HG03439 (cell line): ENCODE data around the gene ZFYVE19.
"Not testable (repeated sequence)": the region's sequence is repeated elsewhere in the genome, so short reads cannot be mapped to it uniquely, and the experiment has no call there.

Experiments used
- ATAC-seq: cut with Tn5 transposase; IDR thresholded peaks from one replicate; pipeline ENCODE4 v1.9.1; 2021; ENCODE audit warnings: mild to moderate bottlenecking, moderate library complexity; ENCODE audit not compliant: unreplicated experiment

ZFYVE19 gene

GRCh38 chr15:40845511-40846284, 38.8 kb downstream of the ZFYVE19 start:
- no peak for ATAC-seq

- no peak for ATAC-seq
Observed at GRCh38 chr15:40846841-40847222, 39.9 kb downstream of the ZFYVE19 start.

DNA sequence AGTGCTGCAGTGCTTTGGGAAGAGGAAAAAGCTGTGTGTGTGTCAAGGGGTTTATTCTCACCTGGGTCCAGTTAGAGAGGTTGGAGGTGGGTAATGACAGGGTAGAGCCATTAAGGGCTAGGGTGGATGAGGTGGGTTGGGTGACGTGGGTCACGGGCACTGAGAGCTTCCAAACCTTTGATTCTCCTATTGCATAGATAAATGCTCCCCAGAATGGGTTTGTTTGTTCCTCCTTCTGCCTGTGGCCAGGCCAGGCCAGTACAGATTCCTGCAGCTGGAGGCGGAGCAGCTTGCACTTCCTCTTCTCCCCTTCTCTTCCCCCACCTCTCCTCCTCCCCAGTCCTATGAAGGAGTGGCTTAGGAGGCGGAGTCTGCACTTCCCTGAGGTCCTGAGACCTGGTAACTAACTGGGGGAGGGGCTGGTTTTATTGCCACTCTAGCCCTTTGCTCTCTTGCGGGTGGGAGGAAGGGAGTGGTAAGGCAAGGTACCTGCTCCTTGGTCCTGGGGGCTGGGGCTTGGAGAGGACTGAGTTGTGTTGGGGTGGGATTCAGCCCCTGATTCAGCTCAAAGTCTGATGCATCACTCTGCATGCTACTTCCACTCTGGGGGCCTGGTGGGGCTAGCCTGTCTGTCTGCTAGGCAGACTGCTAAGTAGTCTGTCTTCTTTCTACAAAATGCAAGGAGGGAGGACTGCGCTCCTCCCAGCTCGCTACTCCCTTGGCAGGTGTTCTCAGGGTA, 40.5 kb downstream of the ZFYVE19 start:
- ATAC-seq = no peak

DNA sequence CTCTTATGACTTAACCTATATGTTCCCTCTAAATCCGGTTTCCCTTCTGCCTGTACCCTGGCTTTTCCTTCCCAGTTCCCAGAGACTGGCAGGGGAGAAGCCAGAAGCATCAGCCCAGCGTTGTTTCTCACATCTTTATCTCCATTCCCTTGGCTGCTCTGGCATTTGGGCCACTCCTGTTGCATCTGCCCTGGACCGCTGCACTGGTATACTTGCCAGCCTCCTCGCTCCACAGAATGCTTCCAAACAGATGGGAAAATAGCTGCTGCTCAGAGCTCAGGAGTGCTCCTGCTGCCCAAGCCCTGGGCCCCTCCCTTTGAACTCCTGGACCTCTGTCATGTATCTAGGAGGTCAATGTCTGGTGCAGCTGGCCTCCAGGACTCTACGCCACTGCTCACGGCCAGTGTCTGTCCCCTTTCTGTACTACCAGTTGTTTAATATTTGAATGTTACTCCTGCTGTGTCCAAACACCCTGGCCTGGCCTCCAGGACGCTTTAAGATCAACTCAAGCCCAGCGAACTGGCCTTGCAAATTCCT, 43.8 kb downstream of the ZFYVE19 start:
- ATAC-seq = no peak

- no peak for ATAC-seq
Observed at GRCh38 chr15:40852529-40852928, 45.6 kb downstream of the ZFYVE19 start.

GRCh38 chr15:40853241-40853890, 46.5 kb downstream of the ZFYVE19 start:
- no peak for ATAC-seq

DNA sequence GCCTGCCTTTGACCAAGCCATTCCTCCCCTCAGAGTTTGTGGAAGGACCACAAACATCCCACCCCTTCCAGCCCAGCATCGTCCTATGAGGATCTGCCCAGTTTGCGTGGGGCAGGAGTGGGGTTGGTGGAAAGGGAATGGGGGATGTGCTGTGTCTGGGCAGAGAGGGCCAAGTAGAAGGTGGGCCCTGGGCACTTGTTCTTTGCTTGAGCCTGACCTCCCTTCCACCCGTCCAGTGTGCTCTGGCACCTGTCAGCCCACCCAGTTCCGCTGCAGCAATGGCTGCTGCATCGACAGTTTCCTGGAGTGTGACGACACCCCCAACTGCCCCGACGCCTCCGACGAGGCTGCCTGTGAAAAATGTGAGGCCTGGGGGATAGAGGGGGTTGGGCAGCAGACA, 47.3 kb downstream of the ZFYVE19 start:
- no peak for ATAC-seq

DNA sequence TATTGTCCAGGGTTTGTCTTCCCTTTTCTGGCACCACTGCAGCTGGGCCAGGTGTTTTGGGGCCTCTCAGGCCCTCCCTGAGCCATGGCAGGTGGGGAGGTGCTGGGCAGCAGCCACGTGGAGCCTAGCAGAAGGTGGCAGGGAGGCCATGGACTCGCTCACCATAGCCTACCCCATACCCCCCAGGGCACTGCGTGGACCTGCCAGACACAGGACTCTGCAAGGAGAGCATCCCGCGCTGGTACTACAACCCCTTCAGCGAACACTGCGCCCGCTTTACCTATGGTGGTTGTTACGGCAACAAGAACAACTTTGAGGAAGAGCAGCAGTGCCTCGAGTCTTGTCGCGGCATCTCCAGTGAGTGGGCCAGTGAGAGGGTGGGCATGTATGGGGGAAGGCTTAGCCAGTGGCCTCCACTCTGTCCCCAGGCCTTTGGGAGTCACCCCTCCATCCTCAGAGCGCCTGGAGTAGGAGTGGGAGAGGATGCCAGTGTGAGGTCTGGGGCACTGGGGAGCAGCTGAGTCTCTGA, 48.9 kb downstream of the ZFYVE19 start:
- no peak for ATAC-seq

DNA sequence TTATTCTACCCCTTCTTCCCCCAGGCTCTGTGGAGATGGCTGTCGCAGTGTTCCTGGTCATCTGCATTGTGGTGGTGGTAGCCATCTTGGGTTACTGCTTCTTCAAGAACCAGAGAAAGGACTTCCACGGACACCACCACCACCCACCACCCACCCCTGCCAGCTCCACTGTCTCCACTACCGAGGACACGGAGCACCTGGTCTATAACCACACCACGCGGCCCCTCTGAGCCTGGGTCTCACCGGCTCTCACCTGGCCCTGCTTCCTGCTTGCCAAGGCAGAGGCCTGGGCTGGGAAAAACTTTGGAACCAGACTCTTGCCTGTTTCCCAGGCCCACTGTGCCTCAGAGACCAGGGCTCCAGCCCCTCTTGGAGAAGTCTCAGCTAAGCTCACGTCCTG, 49.9 kb downstream of the ZFYVE19 start:
- ATAC-seq = no peak

DNA sequence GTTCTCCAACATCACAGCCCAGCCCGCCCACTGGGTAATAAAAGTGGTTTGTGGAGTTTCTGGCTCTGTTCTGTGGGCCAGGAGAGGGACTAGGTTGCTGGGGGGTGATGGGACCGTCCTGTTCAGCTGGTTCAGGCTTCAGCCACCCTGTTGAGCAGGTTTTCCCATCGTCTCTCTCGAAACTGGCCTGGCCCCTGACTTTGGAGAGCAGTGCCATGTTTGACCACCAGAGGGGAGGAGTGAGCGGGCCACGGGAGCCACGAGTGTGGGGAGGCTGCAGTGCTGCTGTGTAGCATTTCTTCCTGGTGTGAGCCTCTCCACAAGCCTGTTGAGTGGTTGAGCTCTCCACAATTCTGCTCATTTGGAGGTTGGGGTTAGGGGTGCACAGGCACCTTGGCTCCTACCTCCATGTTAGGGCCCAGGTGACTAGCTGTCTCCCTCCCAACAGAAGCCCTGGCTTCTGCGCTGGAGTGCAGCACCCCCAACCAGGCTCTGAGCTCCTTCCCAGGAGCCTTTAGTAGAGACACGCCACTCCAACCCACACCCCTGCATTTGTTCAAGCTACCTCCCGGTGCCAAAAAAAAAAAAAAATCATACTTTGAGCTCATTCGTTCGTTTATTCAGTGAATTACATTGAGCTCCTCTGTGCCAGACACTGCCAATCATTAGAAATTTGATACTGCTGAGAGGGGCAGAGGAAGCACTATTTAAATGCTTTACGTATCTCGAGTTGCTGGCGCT, 50.9 kb downstream of the ZFYVE19 start:
- ATAC-seq = peak; percentile 57

GRCh38 chr15:40858706-40859105, 51.8 kb downstream of the ZFYVE19 start:
- no peak for ATAC-seq

GRCh38 chr15:40859206-40859851, 52.4 kb downstream of the ZFYVE19 start:
- ATAC-seq = no peak

- not testable (repeated sequence) for ATAC-seq
Observed at GRCh38 chr15:40861147-40861546, 54.3 kb downstream of the ZFYVE19 start.

DNA sequence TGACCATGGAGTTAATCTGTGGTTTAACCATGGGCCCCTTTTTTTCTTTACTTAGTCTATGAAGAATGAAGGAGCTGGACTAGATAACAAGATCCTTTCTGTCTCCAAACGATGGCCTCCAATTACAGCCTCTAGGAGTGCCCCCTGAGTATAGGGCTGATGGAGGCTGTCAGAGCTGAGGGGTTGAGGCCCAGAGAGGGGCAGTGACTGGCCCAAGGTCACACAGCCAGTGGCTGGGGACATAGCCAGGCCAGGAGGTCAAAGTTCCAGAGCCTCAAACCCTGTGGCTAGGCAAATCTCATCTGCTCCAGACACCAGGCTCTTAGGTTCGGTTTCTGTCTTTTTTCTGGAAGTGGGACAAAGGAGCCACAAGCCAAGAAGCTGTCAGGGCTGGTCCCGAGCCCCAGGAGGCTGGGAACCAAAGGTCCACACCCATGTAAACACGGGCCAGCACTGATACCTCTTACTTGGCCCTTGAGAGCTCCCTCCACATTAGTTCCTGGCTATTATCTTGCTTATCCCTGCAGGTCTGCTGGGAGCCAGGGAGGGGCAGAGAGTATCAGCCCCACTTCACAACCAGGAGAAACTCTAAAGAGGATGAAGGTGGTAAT, 56.9 kb downstream of the ZFYVE19 start:
- no peak for ATAC-seq
